Inferior parietal cortex (tissue), 1 donor: ENCODE measurements around the gene RNF212.

ENCODE experiments used
- DNase-seq: peaks from one replicate; pipeline ENCODE4 v3.0.0-alpha.2; 2016; ENCODE audit errors: extremely low spot score

The RNF212 gene

GRCh38 chr4:1115528-1116293 lies 2.3 kb upstream of the RNF212 start:
- DNase-seq, result no peak

GRCh38 chr4:1112821-1113182 lies 562 bp downstream of the RNF212 start:
- DNase-seq, result no peak

GRCh38 chr4:1112174-1112820 lies 1.1 kb downstream of the RNF212 start:
- no peak for DNase-seq

GRCh38 chr4:1111259-1111809 lies 2.0 kb downstream of the RNF212 start:
- no peak for DNase-seq

GRCh38 chr4:1109898-1110506 lies 3.4 kb downstream of the RNF212 start:
- no peak for DNase-seq

- DNase-seq, result no peak
Observed at GRCh38 chr4:1109333-1109732, 4.0 kb downstream of the RNF212 start.

- no peak for DNase-seq
Observed at GRCh38 chr4:1105662-1106061, 7.7 kb downstream of the RNF212 start.

GRCh38 chr4:1105067-1105466 lies 8.3 kb downstream of the RNF212 start:
- DNase-seq, result no peak

- no peak for DNase-seq
Observed at GRCh38 chr4:1104647-1105046, 8.7 kb downstream of the RNF212 start.

GRCh38 chr4:1099684-1100335 lies 13.6 kb downstream of the RNF212 start:
- DNase-seq, result no peak

- DNase-seq, result no peak
Observed at GRCh38 chr4:1099270-1099669, 14.1 kb downstream of the RNF212 start.

GRCh38 chr4:1098311-1098925 lies 14.9 kb downstream of the RNF212 start:
- DNase-seq, result no peak

- no peak for DNase-seq
Observed at GRCh38 chr4:1097553-1097952, 15.8 kb downstream of the RNF212 start.

GRCh38 chr4:1096841-1097240 lies 16.5 kb downstream of the RNF212 start:
- DNase-seq, result no peak

- no peak for DNase-seq
Observed at GRCh38 chr4:1094336-1094690, 19.1 kb downstream of the RNF212 start.

- no peak for DNase-seq
Observed at GRCh38 chr4:1093391-1094335, 19.7 kb downstream of the RNF212 start.

GRCh38 chr4:1092983-1093361 lies 20.4 kb downstream of the RNF212 start:
- DNase-seq, result no peak

- no peak for DNase-seq
Observed at GRCh38 chr4:1092026-1092982, 21.1 kb downstream of the RNF212 start.

GRCh38 chr4:1091561-1091995 lies 21.8 kb downstream of the RNF212 start:
- DNase-seq, result no peak
